ENCODE results near the gene EAF1.

DNA sequence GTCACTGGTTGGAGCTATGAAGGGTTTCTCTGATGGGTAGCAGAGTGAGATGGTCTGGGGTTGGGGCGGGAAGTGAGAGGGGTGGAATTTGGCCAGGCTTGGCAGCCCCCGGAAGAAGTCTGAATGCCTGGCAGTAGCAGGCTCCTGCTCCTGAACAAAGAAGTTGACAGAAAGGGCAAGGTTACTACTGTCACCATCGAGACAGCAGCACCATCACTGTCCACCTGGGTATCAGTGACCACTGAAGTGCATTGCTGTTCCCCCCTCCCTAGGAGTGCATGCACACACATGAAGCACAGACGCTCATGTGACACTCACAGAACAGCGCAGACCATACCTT is 51.2 kb downstream of the EAF1 start:
- TF ChIP-seq, protein P1, sequence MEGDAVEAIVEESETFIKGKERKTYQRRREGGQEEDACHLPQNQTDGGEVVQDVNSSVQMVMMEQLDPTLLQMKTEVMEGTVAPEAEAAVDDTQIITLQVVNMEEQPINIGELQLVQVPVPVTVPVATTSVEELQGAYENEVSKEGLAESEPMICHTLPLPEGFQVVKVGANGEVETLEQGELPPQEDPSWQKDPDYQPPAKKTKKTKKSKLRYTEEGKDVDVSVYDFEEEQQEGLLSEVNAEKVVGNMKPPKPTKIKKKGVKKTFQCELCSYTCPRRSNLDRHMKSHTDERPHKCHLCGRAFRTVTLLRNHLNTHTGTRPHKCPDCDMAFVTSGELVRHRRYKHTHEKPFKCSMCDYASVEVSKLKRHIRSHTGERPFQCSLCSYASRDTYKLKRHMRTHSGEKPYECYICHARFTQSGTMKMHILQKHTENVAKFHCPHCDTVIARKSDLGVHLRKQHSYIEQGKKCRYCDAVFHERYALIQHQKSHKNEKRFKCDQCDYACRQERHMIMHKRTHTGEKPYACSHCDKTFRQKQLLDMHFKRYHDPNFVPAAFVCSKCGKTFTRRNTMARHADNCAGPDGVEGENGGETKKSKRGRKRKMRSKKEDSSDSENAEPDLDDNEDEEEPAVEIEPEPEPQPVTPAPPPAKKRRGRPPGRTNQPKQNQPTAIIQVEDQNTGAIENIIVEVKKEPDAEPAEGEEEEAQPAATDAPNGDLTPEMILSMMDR (IDR thresholded peaks at IDR 0.05; ENCODE audit: insufficient read depth, low read length, poor library complexity, severe bottlenecking), result no peak
- TF ChIP-seq EZH2phosphoT487 (conservative IDR thresholded peaks at IDR 0.05; ENCODE audit: low read length), result no peak

Data from SU-DHL-6 (cell line).